ENCODE measurements around the gene CIT.

CIT gene

GRCh38 chr12:119817546-119818343, 59.4 kb downstream of the CIT start:
- Histone ChIP-seq H3K27me3 (ENCODE audit: insufficient read depth, low read length, poor library complexity, severe bottlenecking) (no peaks in the 10 kb centered on the region), H3K4me1 (ENCODE audit: insufficient read depth, low read length, poor library complexity, severe bottlenecking) (no peaks in the 10 kb centered on the region), H3K79me2 (ENCODE audit: insufficient read depth, low read length) (peaks cover 41% of the 10 kb centered on the region; the same call in 1 of the 2 replicates), H2AFZ (ENCODE audit: low read length) (no peak overlapping the region), H4K20me1 (ENCODE audit: insufficient read depth, low read length, poor library complexity, severe bottlenecking) (no peaks in the 10 kb centered on the region), H3K9ac (ENCODE audit: low read depth, low read length, poor library complexity, severe bottlenecking) (no peak overlapping the region), H3K4me2 (ENCODE audit: low read depth, low read length, poor library complexity, severe bottlenecking) (no peak overlapping the region), H3K36me3 (ENCODE audit: insufficient read depth, low read length) (peaks cover 74% of the 10 kb centered on the region; the same call in 1 of the 2 replicates), H3K9me2 (replicated peaks; ENCODE audit: low read depth, low read length) (no peaks in the 10 kb centered on the region), H3K9me3 (ENCODE audit: insufficient read depth, low read depth, low read length) (no peaks in the 10 kb centered on the region), H3K4me3 (ENCODE audit: low read length, poor library complexity, severe bottlenecking) (no peak overlapping the region), H3F3A (ENCODE audit: low read depth) (no peaks in the 10 kb centered on the region)
- TF ChIP-seq EZH2phosphoT487 (IDR thresholded peaks at IDR 0.05; ENCODE audit: borderline replicate concordance) (no peak), CTCF (conservative IDR thresholded peaks at IDR 0.05; ENCODE audit: low read length) (no peak)

GRCh38 chr12:119809023-119809422, 68.1 kb downstream of the CIT start:
- H3K36me3 ChIP-seq (ENCODE audit: insufficient read depth, low read length): peaks cover 70% of the 10 kb centered on the region

GRCh38 chr12:119808441-119808840, 68.7 kb downstream of the CIT start:
- no peaks in the 10 kb centered on the region for H3K27me3 ChIP-seq (ENCODE audit: insufficient read depth, low read length, poor library complexity, severe bottlenecking)
- H3K4me1 ChIP-seq (ENCODE audit: insufficient read depth, low read length, poor library complexity, severe bottlenecking): no peaks in the 10 kb centered on the region
- H3K9me3 ChIP-seq (ENCODE audit: insufficient read depth, low read depth, low read length): peaks cover 6% of the 10 kb centered on the region; the same call in 1 of the 2 replicates
- no peak overlapping the region for H3K4me3 ChIP-seq (ENCODE audit: low read length, poor library complexity, severe bottlenecking)
- H4K20me1 ChIP-seq (ENCODE audit: insufficient read depth, low read length, poor library complexity, severe bottlenecking): no peaks in the 10 kb centered on the region
- no peaks in the 10 kb centered on the region for H3F3A ChIP-seq (ENCODE audit: low read depth)
- H3K79me2 ChIP-seq (ENCODE audit: insufficient read depth, low read length): peaks cover 47% of the 10 kb centered on the region
- no peaks in the 10 kb centered on the region for H3K9me2 ChIP-seq (replicated peaks; ENCODE audit: low read depth, low read length)
- no peak for TF ChIP-seq CTCF (conservative IDR thresholded peaks at IDR 0.05; ENCODE audit: low read length)
- H2AFZ ChIP-seq (ENCODE audit: low read length): no peak overlapping the region
- H3K36me3 ChIP-seq (ENCODE audit: insufficient read depth, low read length): peaks cover 71% of the 10 kb centered on the region
- no peak overlapping the region for H3K4me2 ChIP-seq (ENCODE audit: low read depth, low read length, poor library complexity, severe bottlenecking)
- no peak overlapping the region for H3K9ac ChIP-seq (ENCODE audit: low read depth, low read length, poor library complexity, severe bottlenecking)

More at GRCh38 chr12:119809023-119809422, 68.1 kb downstream of the CIT start:
- TF ChIP-seq CTCF (conservative IDR thresholded peaks at IDR 0.05; ENCODE audit: low read length) (no peak), EZH2phosphoT487 (IDR thresholded peaks at IDR 0.05; ENCODE audit: borderline replicate concordance) (no peak)
- Histone ChIP-seq H3K9ac (ENCODE audit: low read depth, low read length, poor library complexity, severe bottlenecking) (no peak overlapping the region), H3K4me2 (ENCODE audit: low read depth, low read length, poor library complexity, severe bottlenecking) (no peak overlapping the region), H2AFZ (ENCODE audit: low read length) (no peak overlapping the region), H3K79me2 (ENCODE audit: insufficient read depth, low read length) (peaks cover 46% of the 10 kb centered on the region), H3K27me3 (ENCODE audit: insufficient read depth, low read length, poor library complexity, severe bottlenecking) (no peaks in the 10 kb centered on the region), H3K9me3 (ENCODE audit: insufficient read depth, low read depth, low read length) (peaks cover 6% of the 10 kb centered on the region; the same call in 1 of the 2 replicates), H3K9me2 (replicated peaks; ENCODE audit: low read depth, low read length) (no peaks in the 10 kb centered on the region), H3K4me1 (ENCODE audit: insufficient read depth, low read length, poor library complexity, severe bottlenecking) (no peaks in the 10 kb centered on the region), H4K20me1 (ENCODE audit: insufficient read depth, low read length, poor library complexity, severe bottlenecking) (no peaks in the 10 kb centered on the region), H3K4me3 (ENCODE audit: low read length, poor library complexity, severe bottlenecking) (no peak overlapping the region), H3F3A (ENCODE audit: low read depth) (no peaks in the 10 kb centered on the region)
